ENCODE results near the gene CDK18.

DNA sequence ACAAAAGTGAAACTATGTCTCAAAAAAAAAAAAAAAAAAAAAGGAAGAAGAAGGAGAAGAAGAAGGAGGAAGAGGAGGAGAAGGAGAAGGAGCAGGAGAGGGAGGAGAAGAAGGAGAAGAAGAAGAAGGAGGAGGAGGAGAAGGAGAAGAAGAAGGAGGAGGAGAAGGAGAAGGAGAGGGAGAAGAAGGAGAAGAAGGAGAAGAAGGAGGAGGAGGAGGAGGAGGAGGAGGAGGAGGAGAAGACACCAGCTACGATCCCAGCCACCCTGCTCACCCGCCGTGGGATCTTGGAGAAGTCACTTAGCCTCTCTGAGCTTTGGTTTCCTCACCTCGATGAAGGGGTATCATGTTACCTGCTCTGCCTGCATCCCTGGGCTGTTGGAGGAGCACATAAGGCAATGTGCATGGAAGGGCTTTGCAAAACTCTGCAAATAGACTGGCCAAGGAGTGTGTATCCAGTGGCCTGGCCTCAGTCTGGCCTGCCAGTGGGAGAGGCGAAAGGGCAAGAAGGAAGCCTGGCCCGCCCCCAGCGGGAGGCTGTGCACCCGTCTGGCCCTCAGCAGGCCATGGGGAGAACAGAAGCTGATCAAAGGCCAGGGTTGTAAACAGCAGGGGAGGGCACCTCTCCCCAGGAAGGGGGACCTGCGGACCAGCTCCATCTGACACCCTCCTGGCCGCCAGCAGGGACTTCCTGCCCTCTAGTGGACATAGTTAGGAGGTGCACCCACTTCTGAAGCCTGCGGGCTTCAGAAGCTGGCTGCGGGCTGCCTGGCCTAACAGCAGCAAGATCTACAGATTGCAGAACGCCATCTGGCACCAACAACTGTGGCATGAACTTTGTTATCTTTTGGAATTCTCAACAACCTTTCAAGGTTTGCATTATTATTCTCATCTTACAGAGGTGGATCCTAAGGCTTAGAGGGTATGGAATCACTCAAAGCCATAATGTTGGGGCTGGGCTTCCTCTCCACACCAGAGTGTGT is 19.2 kb upstream of the CDK18 start:
- TF ChIP-seq EZH2 (IDR thresholded peaks at IDR 0.05; ENCODE audit: borderline replicate concordance, low read length), result no peak
- TF ChIP-seq, protein P1, sequence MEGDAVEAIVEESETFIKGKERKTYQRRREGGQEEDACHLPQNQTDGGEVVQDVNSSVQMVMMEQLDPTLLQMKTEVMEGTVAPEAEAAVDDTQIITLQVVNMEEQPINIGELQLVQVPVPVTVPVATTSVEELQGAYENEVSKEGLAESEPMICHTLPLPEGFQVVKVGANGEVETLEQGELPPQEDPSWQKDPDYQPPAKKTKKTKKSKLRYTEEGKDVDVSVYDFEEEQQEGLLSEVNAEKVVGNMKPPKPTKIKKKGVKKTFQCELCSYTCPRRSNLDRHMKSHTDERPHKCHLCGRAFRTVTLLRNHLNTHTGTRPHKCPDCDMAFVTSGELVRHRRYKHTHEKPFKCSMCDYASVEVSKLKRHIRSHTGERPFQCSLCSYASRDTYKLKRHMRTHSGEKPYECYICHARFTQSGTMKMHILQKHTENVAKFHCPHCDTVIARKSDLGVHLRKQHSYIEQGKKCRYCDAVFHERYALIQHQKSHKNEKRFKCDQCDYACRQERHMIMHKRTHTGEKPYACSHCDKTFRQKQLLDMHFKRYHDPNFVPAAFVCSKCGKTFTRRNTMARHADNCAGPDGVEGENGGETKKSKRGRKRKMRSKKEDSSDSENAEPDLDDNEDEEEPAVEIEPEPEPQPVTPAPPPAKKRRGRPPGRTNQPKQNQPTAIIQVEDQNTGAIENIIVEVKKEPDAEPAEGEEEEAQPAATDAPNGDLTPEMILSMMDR (conservative IDR thresholded peaks at IDR 0.05 in 1 of 2, IDR thresholded peaks at IDR 0.05 in 1 of 2; ENCODE audit: extremely low read depth in 1 of 2, insufficient read depth in 1 of 2, low read depth in 1 of 2, low read length in 2 of 2), result peak; percentile 76 to 96

All from mammary epithelial cell (primary cell).